ENCODE data around the gene TFIP11.

DNA sequence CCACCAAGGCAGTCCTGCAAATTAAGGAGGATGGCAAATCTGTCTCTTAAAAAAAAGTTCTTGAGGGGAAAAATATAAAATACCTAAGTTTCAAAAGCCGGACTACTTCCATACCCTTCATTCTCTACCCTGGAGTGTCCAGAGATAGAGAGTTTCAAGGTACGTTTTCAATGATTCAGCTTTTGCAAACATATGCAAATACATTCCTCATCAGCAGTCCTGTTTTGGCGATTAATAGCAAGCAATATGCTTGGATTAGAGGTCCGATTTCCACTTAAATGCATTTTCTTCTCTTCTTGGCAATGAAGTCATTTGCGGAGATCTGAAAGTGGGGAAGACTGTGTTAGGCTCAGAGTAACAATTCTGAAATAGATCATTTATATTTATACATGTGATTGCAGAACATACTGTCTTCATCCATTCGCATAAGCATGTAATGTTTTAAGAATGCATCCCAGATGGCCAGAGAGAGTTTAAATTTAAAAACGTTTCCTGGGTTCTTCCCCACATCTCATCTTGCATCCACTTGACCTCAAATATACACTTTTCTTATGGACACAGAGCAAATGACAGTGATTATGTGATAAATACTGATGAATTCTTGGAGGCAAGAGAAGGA, 13.8 kb upstream of the TFIP11 start:
- TF ChIP-seq, protein P1, sequence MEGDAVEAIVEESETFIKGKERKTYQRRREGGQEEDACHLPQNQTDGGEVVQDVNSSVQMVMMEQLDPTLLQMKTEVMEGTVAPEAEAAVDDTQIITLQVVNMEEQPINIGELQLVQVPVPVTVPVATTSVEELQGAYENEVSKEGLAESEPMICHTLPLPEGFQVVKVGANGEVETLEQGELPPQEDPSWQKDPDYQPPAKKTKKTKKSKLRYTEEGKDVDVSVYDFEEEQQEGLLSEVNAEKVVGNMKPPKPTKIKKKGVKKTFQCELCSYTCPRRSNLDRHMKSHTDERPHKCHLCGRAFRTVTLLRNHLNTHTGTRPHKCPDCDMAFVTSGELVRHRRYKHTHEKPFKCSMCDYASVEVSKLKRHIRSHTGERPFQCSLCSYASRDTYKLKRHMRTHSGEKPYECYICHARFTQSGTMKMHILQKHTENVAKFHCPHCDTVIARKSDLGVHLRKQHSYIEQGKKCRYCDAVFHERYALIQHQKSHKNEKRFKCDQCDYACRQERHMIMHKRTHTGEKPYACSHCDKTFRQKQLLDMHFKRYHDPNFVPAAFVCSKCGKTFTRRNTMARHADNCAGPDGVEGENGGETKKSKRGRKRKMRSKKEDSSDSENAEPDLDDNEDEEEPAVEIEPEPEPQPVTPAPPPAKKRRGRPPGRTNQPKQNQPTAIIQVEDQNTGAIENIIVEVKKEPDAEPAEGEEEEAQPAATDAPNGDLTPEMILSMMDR (IDR thresholded peaks at IDR 0.05): no peak
- TF ChIP-seq POLR2A (IDR thresholded peaks at IDR 0.05): no peak
